Occipital lobe (tissue), 2 donors: ENCODE data around the gene PI16. TPM values are rescaled to one million over a fixed set of nuclear protein-coding genes. Genes with fewer than 3 reads are reported as not detected.

Source experiments
- DNase-seq: peaks from one replicate; lab custom pipeline; 2025; lab: John Stamatoyannopoulos, UW
- total RNA-seq: library from RNA; depleted of rRNA; stranded (reverse); fragments of >200 nt; gene quantifications from one replicate; pipeline ENCODE4 v1.2.3, GENCODE V29; 2014

Gene PI16
- total RNA-seq, 1 donor from 2014 or later: 0.78 TPM

DNA sequence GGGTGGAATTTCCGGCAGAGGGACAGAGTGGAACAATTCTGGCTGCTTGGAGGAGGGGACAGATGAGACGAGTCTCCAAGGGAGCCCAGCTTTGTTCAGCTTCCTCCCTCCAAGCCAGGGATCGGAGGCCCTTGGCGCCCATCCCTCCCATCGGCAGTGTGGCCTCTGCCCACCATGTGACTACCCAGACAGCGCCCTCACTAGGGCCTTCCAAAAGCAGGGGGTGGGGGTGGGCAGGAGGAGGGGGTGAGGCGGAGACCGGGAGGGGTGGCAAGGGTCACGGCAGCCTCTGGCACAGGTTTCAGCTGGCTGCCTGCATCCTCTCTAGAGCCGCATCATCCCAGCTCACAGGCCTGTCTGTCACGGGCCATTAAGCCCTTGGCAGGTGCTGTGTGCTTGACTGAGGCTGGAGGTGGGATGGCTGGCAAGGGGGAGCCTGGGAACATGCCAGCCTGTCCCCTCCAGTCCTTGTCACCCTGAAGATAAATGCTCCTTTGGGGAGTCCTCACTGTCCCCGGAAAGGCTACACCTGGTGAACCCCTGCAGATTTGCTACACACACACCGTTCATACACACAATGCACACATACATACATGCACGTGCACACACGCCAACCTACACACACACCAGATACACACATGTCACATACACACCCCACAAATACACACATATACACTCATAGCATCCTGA, 44.7 kb downstream of the PI16 start:
- no peak for DNase-seq

DNA sequence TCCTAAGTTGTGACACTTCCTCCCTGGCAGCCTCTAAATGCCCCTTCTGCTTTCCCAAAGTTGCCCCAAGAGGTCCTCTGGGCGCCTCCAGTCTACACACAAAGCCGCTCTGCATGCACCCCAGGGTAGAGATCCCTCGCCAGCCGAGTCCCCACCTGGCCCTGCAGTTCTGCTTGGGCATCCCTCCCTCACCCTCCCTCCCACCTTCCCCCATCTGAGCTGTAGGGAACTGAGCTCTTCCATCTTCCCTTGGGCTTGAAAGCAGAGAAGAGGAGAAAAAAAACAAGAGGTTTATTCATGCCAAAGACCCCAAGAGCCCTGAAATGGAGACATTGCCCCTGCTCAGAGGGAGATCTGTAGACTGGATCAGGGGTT, 45.2 kb downstream of the PI16 start:
- no peak for DNase-seq

- no peak for DNase-seq
These were observed 49.8 kb downstream of the PI16 start for GRCh38 chr6:37004044-37004980.

DNA sequence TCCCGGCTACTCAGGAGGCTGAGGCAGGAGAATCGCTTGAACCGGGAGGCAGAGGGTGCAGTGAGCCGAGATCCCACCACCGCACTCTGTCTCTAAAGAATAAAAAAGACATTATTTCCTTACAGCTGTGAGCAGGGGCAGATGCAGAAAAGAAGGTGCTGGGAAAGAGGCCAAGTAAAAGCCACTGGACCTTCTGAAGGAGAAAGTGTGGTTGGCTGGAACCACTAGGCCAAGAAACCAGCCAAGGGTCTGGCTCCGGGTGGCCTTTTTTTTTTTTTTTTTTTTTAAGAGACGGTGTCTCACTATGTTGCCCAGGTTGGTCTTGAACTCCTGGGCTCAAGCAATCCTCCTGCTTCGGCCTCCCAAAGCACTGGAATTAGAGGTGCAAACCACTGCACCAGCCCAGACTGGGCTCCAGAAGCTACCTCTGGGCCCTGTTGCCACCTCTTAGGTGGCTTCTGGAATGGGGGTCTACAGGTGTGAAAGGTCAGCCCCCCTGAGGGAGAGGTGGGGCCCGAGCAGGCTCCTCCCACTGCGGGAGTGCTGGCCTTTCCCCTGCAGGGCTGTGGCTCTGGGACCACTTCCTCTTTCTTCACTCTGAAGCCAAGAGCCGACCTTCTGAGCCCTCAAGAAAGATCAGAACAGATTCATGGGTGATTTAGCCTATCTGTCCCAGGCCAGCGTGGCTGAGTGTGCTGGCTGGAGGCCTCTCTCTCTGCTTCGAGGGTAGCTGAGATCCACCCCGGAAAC, 50.7 kb downstream of the PI16 start, which contains the start of gene FGD2:
TSS of gene FGD2 (plus strand) at position 595 of the 750 bp plus-strand sequence. CDS start 163 bp downstream, outside the sequence.
- no peak for DNase-seq

DNA sequence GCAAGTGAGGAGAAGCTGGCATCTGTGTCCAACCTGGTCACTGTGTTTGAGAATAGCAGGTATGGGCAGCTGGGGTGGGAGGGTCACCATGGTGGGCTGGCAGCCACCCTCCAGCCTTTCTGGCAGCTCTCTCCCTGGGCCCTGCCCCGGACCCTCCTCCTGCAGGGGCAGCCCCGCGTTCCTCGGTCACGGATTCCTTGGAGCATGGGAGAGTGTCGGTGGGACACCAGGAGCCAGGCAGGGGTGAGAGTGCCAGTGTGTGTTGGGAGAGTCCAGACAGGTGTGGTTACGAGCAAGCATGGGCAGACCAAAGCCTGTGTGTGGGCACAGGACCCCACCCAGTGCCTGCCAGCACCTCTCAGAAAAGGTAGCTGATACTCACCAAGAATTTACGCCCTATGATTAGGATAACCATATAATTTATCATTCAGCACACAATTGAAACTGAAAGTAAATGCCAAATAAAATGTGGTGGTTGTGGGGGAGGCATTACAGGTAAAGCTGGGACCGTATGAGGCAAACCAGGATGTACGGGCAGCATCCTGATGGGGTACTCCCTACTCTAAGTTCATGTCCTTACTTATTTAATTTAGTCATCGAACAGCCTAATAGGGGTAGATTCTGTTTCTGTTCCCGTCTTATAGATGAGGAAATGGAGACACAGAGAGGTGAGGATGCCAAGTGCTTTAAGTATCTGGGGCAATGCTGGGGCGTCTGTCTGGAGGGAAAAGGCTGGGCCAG, 51.5 kb downstream of the PI16 start:
- no peak for DNase-seq

DNA sequence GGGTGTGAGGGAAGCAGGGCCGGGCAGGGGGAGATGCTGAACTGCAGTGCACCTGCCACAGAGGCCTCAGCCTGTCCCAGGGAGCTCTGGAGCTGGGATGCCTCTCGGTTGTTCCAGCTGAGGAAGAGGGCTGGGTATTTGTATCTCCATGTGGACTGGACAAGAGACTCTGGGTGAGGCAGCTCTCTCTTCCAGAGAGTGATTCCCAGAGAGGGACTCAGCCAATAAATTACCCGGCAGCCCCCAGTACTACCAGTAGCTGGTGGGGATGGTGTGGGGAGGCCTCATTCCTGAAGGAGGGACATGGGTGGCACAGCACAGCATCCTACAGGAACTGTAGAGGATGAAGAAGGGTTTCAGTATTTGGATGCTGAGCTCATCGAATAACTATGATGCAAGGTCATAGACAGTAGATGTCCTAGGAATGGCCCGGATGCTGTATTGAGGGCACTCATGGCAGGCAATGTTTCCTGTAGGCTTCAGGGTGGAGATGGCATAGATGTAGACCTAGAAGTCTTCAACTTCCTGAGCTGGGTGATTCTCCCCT, 52.3 kb downstream of the PI16 start:
- DNase-seq: no peak

DNA sequence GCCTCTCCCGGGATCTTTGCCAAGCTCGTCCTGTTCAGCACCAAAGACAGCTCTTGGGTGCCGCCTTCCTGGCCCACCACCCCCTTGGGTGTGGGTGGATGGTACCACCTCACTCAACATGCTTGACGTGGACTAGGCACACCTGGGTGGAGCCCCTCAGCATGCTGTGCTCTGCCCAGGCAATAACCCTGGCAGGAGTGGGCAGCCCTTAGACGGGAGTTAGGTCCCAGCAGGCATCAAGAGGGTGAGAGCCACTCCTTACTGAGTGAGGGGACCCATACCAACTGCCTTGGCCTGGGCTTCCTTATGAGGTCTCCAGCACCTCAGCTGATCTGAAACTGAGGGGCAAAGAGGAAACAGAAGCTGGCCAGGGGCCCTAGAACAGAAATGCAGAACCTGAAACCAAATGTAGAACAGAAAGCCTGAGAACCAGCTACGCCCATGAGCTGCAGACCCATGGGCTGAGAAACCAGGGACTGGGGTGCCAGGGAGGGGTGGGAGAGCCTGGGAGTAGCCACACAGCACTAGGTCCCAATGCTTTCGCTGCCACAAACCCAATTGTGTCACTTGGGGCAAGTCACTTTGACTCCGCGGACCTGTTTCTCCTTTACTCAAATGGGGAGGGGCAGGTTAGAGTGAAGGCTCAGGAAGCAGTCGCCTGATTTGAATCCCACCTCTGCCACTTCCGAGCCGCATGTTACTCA, 53.0 kb downstream of the PI16 start:
- DNase-seq: no peak

GRCh38 chr6:37008484-37009465, 54.2 kb downstream of the PI16 start:
- no peak for DNase-seq

- no peak for DNase-seq
These were observed 55.9 kb downstream of the PI16 start for GRCh38 chr6:37010402-37010892.

GRCh38 chr6:37011656-37012378, 57.3 kb downstream of the PI16 start:
- no peak for DNase-seq

GRCh38 chr6:37013516-37014491, 59.3 kb downstream of the PI16 start:
- DNase-seq: no peak

Other genes with a start within 250 kb of the PI16 start
- gene CPNE5, start 115.3 kb upstream of the PI16 start, total RNA-seq: 4.8 TPM
- gene PPIL1, start 79.9 kb upstream of the PI16 start, total RNA-seq: 35.7 TPM
- 36.2 TPM for gene C6orf89, start 68.8 kb upstream of the PI16 start, total RNA-seq
- gene MTCH1, start 31.5 kb downstream of the PI16 start, total RNA-seq: 133 TPM
- gene FGD2, start 50.9 kb downstream of the PI16 start, total RNA-seq: 2.0 TPM
- gene PIM1, start 215.4 kb downstream of the PI16 start, total RNA-seq: 22.8 TPM